H54 (cell line): Measurements from ENCODE around the gene C17orf100.
A peak's percentile ranks its signal among the peaks of the same experiment; 100 is the strongest.
"Not testable (repeated sequence)": the region's sequence is repeated elsewhere in the genome, so short reads cannot be mapped to it uniquely, and the experiment has no call there.

Source experiments
- DNase-seq: peaks from one replicate; pipeline ENCODE4 v3.0.0; 2011; ENCODE audit warnings: low spot score, mixed read lengths; ENCODE audit not compliant: insufficient read length
- FAIRE-seq: peaks from 3 replicates; lab custom pipeline; 2011; peaks lifted over from hg19 to GRCh38; lab: Jason Lieb, UNC
- POLR2A ChIP-seq: IDR thresholded peaks from 2 replicates; pipeline ENCODE4 v1.6.1; 2011; ENCODE audit warnings: low read depth, mild to moderate bottlenecking, low read length

Gene C17orf100

DNA sequence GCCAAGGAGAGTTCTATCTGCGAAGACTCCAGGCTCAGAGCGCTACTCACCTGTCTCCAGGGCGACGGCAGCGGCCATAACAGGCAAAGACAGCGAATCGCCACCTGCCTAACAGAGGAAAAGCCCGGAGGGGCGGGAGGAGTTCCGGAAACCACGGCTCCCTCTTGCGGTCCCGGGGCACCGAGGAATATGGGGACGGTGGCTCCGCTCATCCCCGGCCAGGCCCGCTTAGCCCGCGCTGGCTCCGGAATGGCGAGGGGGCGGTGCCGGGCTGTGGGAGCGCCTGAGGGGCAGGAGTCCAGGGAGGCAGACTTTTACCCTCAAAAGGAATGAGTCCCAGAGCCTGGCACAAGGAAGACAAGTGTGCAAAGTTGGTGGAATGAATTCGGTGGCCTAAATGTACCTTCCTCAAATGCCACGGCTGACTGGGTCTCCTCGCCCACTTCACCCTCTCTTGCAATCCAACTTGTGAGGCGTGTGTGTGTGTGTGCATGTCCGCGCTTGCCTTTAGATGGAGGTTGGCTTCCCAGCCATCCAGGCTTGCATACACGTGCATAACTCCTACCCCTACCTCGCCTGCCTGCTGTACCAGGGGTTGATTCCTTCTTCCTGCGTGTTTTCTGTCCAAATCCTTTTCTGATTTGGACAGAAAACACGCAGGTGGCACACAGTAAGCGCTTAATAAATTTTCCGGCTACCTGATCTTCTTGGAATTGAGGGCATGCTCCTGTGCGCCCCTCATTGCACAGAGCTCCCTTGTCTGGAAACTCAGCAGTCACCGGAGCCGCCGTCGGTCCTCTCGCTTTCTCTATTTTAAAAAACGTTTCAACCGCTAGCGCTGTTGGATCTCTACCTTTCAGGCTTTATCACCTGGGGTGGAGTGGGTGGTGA is 3.5 kb downstream of the C17orf100 start:
- DNase-seq = no peak
- no peak for TF ChIP-seq POLR2A
- no peak for FAIRE-seq

DNA sequence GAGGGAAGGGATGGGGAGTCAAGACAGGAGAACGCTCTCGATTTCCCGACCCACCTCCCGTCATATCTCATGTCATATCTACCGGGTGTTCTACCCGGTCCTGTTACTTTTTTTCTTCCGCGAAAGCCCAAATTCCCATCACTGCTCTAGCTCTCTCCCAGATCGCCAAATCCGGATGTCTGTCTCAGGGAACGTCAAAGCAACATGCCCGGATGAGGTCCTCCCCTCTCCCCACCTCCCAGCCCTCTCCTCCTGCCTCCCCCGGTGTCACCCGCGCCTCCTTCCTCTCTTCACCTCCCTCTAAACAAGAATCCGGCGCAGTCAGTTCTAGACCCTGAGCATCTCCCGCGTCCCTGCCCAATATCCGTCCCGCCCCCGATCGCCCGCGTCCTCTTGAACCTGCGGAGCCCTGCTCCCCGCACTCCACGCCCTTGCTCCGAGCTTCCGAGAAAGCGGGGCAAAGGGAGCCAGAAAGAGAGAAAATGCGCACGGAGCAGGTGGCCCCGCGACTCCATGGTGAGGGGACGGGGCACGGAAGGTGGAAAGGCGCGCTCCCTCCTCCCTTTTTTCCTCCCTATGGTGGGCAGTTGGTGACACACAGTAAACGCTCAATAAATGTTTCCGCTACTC is 4.3 kb downstream of the C17orf100 start:
- DNase-seq, FAIRE-seq: not testable (repeated sequence)

DNA sequence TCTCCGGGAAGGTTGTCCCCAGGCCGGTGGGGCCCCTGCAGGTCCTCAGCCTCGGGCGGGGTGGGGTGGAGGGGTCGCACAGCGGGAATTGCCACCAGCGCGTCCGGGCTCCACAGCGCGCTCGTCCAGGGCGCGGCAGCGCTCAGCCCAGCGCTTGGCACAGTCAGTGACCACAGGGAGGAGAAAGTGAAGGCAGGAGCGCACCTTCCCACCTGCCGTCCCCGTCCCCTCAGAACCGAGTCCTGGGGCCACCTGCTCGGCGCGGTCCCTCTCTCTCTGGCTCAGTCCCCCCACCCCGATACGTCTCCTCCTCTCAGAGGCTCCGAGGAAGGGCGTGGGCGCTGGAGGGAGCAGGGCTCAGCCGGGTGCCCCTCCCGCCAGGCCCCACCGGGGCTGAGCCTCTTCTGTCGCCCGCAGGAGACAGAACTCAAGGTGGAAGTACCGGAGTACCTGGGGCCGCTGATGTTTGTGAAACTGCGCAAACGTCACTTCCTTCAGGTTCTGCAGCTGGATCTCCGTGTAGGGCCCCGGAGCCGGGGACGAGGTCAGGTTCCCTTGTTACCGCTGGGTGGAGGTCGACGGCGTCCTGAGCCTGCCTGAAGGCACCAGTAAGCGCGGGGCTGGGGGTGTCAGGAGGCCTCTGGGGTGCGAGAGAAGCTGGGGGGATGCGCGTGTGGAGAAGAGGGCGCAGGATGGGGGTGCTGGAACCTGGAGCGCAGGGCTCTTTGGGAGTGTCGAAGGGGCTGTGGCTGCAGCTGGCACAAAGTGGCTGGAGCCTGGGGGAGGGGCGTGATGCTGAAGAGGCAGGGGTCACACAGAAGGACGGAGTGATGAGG is 5.5 kb downstream of the C17orf100 start:
- FAIRE-seq, DNase-seq: not testable (repeated sequence)

DNA sequence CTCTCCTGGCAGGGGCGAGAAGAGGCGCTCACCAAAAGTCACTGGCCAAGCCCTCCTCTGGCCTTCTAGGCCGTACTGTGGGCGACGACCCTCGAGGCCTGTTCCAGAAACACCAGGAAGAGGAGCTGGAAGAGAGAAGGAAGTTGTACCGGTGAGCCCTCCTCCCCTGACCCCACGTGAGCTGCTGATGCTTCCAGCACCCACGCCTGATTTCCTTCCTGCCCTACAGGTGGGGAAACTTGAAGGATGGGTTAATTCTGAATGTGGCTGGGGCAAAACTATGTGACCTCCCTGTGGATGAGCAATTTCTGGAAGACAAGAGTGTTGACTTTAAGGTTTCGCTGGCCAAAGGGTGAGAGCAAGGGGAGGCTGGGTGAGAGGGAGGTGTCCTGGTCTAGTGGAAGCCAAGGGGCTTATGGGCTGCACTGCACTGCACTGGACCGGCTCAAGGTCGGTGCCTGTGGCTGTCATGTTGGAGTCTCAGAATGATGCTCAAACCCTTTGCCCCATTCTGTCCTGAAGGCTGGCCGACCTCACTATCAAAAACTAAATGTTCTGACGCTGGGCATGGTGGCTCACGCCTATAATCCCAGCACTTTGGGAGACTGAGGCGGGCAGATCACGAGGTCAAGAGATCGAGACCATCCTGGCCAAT is 6.2 kb downstream of the C17orf100 start:
- no peak for TF ChIP-seq POLR2A
- DNase-seq (no peak), FAIRE-seq (no peak)

DNA sequence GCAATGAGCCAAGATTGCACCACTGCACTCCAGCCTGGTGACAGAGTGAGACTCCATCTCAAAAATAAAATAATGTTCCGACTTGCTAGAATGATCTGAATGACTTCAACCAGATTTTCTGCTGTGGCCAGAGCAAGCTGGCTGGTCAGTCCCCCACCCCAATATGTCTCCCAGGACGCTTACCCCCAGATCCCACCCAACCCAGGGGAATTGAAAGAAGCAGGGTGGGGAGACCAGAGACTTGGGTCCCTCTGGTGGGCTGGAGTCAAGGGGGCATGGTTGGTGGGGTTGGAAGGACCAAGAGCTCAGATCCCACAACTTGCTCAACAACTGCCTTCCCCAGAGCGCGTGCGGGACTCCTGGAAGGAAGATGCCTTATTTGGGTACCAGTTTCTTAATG is 6.8 kb downstream of the C17orf100 start:
- DNase-seq, FAIRE-seq: not testable (repeated sequence)

DNA sequence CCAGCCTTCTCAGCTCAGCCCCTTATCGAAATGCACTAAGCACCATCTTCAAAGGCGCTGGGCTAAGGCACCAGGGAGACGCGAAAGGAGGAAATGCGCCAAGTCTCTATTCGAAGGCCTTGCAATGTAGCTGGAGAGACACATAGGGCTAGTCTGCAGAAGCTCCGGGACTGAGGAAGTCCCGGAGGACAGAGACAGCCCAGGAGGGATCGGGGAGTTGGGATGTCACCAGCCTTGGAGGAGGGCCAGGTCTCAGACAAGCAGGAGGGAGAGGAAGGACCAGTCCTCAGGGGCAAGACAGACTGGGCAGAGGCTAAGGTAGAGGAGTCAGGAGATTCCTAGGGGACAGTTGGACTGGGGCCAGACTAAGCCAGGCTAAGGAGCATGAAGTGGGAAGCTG is 8.5 kb downstream of the C17orf100 start:
- no peak for DNase-seq
- FAIRE-seq = no peak
- TF ChIP-seq POLR2A = no peak

DNA sequence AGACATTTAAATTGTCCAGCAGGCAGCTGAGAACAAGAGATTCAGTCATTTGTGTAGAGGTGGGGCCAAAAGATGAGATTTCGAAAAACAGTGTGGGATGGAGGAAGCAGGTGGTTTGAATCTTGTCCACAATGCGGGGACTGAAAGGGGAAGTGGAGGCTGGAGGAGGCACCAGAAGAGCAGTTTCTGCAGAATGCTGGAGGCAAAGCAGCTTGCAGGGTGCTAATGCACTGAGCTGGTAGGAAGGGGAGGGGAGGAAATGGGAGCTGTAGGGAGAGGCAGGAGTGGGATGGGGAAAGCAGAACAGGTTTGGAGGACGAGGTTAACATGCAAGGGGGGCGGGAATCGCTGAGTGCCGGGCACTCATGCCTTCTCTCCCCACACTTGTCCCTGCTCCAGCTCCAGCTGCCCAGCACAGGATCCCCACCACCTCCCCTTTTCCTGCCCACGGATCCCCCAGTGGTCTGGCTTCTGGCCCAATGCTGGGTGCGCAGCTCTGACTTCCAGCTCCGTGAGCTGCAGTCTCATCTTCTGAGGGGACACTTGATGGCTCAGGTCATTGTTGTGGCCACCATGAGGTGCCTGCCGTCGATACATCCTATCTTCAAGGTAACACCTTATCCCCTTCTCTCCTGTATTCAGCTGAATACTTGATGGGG is 9.4 kb downstream of the C17orf100 start:
- FAIRE-seq (no peak), DNase-seq (no peak)
- TF ChIP-seq POLR2A = no peak

DNA sequence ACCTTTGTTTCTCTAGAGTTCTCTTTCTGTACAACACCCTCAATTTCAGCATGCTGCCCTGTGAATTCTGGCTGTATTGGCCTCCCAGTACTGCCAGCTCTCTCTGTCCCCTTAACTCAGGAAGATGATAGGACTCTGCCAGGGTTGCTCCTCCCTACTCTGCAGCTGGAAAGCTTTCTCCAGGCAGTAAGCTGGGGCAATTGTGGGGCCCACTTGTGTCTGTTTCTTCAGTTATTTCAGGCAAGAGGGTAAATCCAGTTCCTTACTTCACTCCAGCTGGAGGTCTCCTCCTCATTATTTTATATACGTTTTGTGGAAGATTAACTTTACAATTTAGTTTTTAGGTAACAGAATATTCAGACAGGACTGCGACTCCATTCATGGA is 9.9 kb downstream of the C17orf100 start:
- no peak for DNase-seq
- no peak for TF ChIP-seq POLR2A
- FAIRE-seq = no peak

DNA sequence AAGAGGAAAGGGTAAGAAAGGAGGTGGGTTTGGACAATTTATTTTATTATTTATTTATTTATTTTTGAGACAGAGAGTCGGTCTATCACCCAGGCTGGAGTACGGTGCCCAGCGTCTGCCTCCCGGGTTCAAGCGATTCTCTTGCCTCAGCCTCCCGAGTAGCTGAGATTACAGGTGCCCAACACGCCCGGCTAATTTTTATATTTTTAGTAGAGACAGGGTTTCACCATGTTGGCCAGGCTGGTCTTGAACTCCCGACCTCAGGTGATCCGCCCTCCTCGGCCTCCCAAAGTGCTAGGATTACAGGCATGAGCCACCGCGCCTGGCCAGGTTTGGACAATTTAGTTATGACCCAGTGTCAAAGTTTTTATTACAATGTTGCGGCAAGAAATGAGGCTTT is 11.6 kb downstream of the C17orf100 start:
- not testable (repeated sequence) for DNase-seq, FAIRE-seq

DNA sequence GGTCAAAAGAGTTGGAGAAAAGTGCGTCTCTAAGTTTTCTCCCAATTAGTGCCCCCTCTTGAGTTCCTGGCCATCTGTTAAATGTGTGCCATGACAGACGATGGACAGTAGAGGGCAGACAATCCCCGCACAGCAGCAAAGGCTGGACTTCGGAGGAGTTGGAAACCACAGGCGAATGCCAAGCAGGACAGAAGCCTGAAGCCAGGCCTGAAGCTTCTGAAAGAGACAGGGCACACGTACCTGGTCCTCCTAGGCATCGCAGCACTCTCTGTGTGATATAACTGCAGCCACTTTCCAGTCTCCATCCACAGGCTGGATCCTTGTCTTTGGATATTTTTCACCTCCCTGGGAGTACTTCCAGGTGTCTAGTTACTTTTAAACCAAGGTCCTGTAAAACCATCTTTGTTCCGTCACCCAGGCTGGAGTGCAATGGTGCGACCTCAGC is 14.5 kb downstream of the C17orf100 start:
- no peak for TF ChIP-seq POLR2A
- FAIRE-seq = peak; percentile 69

DNA sequence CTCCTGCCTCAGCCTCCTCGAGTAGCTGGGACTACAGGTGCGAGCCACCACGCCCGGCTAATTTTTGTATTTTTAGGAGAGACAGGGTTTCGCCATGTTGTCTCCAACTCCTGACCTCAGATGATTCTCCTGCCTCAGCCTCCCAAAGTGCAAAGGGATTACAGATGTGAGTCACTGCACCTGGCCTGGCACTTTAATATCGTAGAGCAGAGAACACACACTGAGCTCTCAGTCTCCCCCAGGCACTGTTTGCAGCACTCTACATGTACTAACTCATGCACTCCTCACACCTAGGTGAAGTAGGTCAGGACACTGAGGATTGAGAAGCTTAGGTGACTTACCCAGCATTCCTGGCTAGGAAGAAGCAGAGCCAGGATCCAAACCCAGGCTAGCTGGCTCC is 15.0 kb downstream of the C17orf100 start:
- TF ChIP-seq POLR2A = no peak
- FAIRE-seq = no peak
- DNase-seq = no peak

More for the DNA sequence above, 14.5 kb downstream of the C17orf100 start:
- peak; percentile 82 for DNase-seq

DNA sequence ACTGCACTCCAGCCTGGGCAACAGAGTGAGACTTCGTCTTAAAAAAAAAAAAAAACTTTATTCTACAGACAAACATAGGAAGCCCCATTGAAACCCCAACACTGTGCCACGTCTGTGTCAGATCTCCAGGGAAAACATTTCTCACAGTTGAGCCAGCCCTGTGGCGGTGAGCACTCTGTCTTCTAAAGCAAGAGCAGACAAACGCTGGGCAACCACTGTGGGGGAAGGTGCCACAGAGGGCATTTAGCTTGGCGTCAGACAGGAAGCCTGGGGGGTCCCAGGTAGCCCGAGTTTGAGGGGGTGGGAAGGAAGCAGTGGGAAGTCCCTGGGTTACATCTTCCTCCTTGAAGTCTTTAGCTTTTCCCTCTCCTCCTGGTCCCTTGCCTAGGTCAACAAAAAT is 16.0 kb downstream of the C17orf100 start:
- FAIRE-seq (no peak), DNase-seq (no peak)
- TF ChIP-seq POLR2A = no peak

DNA sequence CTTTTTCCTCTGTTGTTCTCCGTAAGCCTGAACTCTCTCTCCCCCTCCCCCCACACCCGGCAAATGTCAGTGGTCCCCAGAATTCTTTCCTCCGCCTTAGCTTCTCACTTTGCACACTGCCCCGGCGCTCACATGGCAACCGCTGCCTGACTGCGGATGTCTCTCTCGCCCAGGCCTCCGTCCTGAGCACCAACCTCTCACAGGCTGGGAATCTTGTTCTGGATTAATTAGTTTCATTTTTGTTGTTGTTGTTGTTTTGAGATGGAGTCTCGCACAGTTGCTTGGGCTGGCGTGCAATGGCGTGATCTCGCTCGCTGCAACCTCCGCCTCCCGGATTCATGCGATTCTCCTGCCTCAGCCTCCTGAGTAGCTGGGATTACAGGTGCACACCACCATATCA is 16.7 kb downstream of the C17orf100 start:
- no peak for TF ChIP-seq POLR2A
- FAIRE-seq (no peak), DNase-seq (no peak)
